Astrocyte of the spinal cord (primary cell): ENCODE results near the gene MPZL3.

ENCODE experiments used
- DNase-seq: peaks from one replicate; pipeline ENCODE4 v3.0.0; 2011; ENCODE audit warnings: low read depth, low spot score
- H3K4me3 ChIP-seq: 2 replicates; pipeline ENCODE4 v1.5.1; 2011; ENCODE audit warnings: low read depth, mild to moderate bottlenecking, low read length, moderate library complexity
- in situ Hi-C: cut with HindIII; loops from 2 replicates; pipeline ENCODE4 v1.10.0; 2017; ENCODE audit warnings: low sequenced_read_pairs
- TF ChIP-seq, protein P1 (sequence below): IDR thresholded peaks from 2 replicates; pipeline ENCODE4 v1.5.1; 2012; ENCODE audit warnings: low read depth, mild to moderate bottlenecking, low read length, inconsistent platforms

The MPZL3 gene

DNA sequence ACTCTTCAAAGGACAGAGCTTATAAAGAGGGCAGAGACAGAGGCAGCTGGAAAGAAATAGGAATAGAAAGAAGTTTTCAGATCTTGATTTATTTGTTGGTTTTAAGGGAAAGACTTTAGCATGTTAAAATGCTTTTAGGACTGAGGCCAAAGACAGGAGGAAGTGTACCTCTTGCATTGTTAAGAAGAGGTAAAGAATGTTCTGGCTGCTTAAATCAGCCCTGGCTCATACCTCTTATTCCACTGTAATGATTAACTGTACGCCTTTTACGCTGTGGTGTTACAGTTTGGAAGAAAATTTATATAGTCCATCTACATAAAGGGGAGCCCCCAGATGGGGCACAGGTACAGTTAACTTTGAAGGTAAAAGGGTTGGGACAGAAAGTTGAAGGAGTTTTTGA, 22.0 kb upstream of the MPZL3 start:
- DNase-seq = no peak
- H3K4me3 ChIP-seq = no peak overlapping the region
- in situ Hi-C loops = no loop called here
- TF ChIP-seq, protein P1, sequence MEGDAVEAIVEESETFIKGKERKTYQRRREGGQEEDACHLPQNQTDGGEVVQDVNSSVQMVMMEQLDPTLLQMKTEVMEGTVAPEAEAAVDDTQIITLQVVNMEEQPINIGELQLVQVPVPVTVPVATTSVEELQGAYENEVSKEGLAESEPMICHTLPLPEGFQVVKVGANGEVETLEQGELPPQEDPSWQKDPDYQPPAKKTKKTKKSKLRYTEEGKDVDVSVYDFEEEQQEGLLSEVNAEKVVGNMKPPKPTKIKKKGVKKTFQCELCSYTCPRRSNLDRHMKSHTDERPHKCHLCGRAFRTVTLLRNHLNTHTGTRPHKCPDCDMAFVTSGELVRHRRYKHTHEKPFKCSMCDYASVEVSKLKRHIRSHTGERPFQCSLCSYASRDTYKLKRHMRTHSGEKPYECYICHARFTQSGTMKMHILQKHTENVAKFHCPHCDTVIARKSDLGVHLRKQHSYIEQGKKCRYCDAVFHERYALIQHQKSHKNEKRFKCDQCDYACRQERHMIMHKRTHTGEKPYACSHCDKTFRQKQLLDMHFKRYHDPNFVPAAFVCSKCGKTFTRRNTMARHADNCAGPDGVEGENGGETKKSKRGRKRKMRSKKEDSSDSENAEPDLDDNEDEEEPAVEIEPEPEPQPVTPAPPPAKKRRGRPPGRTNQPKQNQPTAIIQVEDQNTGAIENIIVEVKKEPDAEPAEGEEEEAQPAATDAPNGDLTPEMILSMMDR = no peak

DNA sequence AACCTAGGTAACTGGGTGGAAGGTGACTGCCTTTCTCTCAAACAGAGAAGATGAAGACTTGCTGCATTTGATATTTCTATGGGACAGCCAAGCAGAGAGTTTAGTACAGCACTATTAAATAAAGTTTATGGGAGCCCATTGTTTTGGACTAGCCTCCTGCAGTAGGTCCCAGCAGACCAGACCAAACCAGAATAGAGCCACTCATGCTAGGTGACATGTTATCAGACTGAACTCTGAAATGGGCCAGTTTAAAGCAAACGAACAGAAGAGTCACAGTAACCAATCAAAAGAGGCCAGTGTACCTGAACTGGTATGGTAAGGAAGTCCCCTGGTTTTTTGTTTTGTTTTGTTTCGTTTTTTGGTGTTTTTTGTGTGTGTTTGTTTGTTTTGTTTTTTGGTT, 19.8 kb upstream of the MPZL3 start:
- in situ Hi-C loops = no loop called here

DNA sequence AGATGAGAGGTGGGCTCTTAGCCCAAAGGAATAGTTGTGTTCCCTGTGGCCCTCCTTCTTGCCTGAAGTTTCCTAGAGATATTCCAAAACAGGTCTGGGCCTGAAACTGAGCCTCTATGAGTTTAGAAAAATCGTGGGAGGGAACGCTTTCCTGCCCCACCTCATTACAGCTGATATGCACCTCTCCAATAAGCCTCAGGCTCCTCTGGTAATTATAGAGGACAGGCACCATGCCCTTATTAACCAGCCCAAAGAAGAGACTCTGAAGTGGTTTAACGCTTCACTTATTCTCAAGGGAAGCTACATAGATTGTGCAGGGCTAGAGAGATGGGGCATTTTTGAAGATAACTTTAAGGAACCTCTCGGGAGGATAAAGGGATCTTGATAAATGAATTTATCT, 15.3 kb upstream of the MPZL3 start:
- no peak for DNase-seq
- TF ChIP-seq, protein P1 = no peak
- in situ Hi-C loops = no loop called here
- no peak overlapping the region for H3K4me3 ChIP-seq

More for the DNA sequence above, 19.8 kb upstream of the MPZL3 start:
- no peak for DNase-seq
- TF ChIP-seq, protein P1 = no peak
- H3K4me3 ChIP-seq = no peak overlapping the region

DNA sequence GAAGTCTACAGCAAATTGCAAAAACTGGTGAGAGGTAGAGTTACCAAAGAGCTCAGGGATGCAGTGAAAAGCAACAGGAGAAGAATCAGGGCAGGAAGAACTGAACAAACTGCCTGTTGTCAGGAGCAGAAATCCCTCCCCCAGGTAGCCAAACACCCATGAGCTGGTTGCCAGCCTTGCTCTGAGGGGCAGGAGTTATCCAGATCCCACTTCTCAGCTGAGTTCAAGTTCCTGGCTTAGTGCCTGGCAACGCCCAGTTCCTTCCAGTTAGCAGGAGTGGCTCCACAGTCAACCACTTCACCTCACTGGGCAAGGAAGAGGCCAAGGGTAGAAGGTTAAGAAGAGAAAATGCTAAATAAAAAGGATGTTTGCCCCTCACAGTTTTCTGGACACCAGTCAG, 13.8 kb upstream of the MPZL3 start:
- no peak for DNase-seq
- TF ChIP-seq, protein P1 = no peak
- H3K4me3 ChIP-seq = no peak overlapping the region
- in situ Hi-C loops = no loop called here

DNA sequence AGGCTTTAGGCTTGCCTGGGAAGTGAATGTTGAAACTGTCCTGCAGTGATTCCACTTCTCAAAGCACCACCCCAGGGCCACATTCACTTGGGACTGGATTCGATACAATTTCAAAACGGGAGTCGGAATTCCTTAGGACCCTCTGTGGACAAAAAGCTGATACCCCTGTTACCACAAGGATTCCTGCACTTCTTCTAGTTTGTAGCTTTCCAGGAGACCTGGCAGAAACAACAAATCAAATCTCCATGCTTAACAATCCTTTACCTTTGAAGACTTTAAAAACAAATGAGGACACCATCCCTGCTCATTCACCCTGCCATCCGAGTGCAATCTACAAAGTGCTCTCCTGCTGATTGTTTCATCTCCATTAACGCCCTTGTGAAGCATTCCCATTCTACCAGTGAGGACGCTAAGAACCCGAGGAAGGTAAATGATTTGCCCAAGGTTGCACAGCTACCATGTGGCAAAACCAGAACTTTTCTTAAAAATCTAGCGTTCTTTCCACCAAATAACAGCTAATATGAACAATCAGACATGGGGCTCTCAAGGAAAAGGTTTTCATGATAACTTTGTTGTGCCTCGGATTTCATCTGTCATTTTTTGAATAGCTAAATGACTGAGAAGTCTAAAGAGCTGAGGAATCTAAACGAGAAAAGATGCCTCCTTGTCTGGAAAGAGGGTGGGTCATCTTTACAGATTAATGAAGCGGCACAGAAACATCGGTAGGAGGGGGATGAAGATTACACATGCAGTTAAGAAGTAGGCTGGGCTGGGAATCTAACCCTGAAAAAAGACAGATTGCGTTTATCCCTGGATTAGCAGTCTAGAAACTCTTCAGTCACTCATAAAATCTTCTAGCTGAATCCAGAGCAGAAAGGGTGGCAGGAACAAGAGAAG, 12.7 kb upstream of the MPZL3 start:
- TF ChIP-seq, protein P1 = no peak
- H3K4me3 ChIP-seq = no peak overlapping the region
- no peak for DNase-seq
- in situ Hi-C loops = no loop called here

DNA sequence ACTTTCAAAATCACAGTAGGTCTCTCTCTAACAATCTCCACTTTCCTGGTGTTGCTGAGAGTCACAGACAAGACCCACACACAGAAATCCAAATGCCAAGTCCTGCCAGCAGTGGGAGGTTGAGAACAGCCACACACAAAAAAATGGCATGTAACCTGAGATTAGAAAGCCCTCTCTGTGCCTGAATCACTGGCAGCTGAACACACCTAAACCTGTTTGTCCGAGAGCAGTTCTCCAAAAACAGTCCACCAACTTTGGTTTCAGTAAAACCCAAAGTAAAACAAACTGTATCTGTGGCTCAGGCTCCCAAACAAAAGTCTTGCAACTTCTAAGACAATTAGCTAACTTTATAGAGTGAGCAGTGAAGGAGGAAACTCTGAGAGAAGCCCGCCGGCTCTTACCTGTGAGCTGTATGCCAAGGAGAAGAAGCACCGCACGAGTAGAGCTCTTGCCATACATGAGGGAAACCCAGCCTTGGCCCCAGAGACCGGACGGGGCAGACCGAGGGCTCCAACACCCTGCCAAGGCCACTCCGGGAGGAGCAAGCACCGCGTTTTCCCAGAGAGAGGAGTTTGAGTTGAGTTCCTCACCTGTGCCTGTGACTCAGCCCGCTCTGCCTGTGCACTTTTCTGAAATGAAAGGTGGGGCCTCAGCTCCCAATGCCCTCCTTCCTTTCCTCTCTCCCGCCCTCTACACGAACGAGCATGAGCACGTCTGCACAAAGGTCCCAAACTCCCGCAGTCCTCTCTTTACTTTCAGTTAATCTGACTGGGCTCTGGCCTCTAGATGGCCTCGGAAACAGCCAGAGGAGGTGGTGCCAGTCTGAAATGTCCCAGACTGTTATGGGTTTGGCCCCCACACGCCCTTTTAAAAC, 11.8 kb upstream of the MPZL3 start, which contains the start of gene MPZL2:
TSS of gene MPZL2 (minus strand) at position 603 of the 874 bp plus-strand sequence. CDS start at position 459, 144 bp downstream.
- TF ChIP-seq, protein P1 = no peak
- H3K4me3 ChIP-seq = no peak within 1 kb of the TSS
- in situ Hi-C loops = no loop called here
- no peak for DNase-seq
